ENCODE data around the gene CWH43. TPM values are rescaled to one million over a fixed set of nuclear protein-coding genes. Genes with fewer than 3 reads are reported as not detected.
"Not testable (repeated sequence)": the region's sequence is repeated elsewhere in the genome, so short reads cannot be mapped to it uniquely, and the experiment has no call there.

CWH43 gene
- total and polyA plus RNA-seq, 2 donors (not counting 1 experiment from before 2014, with no cell fraction given): not detected

GRCh38 chr4:49102344-49102898 is 116.3 kb downstream of the CWH43 start:
- H3K9ac ChIP-seq (ENCODE audit: low read length); H4K20me1 ChIP-seq (ENCODE audit: control insufficient read depth, insufficient read depth, low read length, poor library complexity, severe bottlenecking); H3K27me3 Mint-ChIP-seq; ATAC-seq (ENCODE audit: low read depth); CTCF ChIA-PET; H3K79me2 ChIP-seq (ENCODE audit: control insufficient read depth, insufficient read depth, low read length); H3K27ac ChIP-seq (ENCODE audit: low read length in 2 of 2); H3K4me3 Mint-ChIP-seq; DNase-seq; H3K4me3 ChIP-seq (ENCODE audit: control extremely low read depth in 1 of 5, extremely low read depth in 1 of 5, insufficient read depth in 1 of 5, low read depth in 2 of 5, low read length in 4 of 5); H3K4me2 ChIP-seq (replicated peaks; ENCODE audit: low read depth, low read length, poor library complexity, severe bottlenecking); POLR2A ChIA-PET; H3K4me1 Mint-ChIP-seq; H3K27ac Mint-ChIP-seq; H3K27me3 ChIP-seq (replicated peaks in 1 of 4; ENCODE audit: control extremely low read depth in 1 of 4, control insufficient read depth in 3 of 4, insufficient read depth in 4 of 4, low read length in 3 of 4); H3K4me1 ChIP-seq (ENCODE audit: control insufficient read depth in 2 of 2, insufficient read depth in 2 of 2, low read length in 2 of 2); intact Hi-C loops (cut with micrococcal nuclease); H2AFZ ChIP-seq (ENCODE audit: insufficient read depth, low read depth, low read length, poor library complexity, severe bottlenecking); H3K36me3 ChIP-seq (replicated peaks in 1 of 2; ENCODE audit: control extremely low read depth in 1 of 2, control insufficient read depth in 1 of 2, extremely low read depth in 1 of 2, insufficient read depth in 2 of 2, low read length in 1 of 2): not testable (repeated sequence)
- H3K9me3 ChIP-seq (ENCODE audit: control extremely low read depth in 1 of 3, control insufficient read depth in 2 of 3, insufficient read depth in 1 of 3, low read length in 2 of 3): peaks cover 16 to 61% (median 40%) of the 10 kb centered on the region in 3 donors
- WGBS (ENCODE audit: insufficient coverage): 70% methylated on average over 9 of the region's 9 CpGs
- peaks cover 45% of the 10 kb centered on the region for H3K9me3 Mint-ChIP-seq (ENCODE audit: insufficient read depth)

DNA sequence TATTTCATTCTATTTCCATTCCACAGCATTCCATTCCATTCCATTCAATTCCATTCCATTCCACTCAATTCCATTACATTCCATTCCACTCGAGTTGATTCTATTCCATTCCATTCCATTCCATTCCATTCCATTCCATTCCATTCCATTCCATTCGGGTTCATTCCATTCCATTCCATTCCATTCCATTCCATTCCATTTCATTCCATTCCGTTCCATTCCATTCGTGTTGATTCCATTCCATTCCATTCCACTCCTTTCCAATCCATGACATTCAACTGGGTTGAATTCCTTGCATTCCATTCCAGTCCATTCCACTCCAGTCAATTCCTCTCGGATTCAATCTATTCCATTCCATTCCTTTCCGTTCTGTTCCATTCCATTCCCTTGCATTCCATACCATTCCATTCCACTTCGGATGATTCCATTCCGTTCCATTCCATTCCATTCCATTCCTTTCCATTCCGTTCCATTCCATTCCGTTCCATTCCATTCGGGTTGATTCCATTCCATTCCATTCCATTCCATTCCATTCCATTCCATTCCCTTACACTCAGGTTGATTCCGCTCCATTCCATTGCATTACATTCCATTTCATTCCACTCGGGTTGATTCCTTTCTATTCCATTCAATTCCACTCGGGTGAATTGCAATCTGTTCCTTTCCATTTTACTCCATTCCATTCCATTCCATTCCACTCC is 117.5 kb downstream of the CWH43 start:
- H3K9me3 ChIP-seq (ENCODE audit: control extremely low read depth in 1 of 3, control insufficient read depth in 2 of 3, insufficient read depth in 1 of 3, low read length in 2 of 3): peaks cover 16 to 63% (median 36%) of the 10 kb centered on the region in 3 donors
- ATAC-seq (ENCODE audit: low read depth); H3K27ac Mint-ChIP-seq; H4K20me1 ChIP-seq (ENCODE audit: control insufficient read depth, insufficient read depth, low read length, poor library complexity, severe bottlenecking); DNase-seq; H3K27me3 ChIP-seq (replicated peaks in 1 of 4; ENCODE audit: control extremely low read depth in 1 of 4, control insufficient read depth in 3 of 4, insufficient read depth in 4 of 4, low read length in 3 of 4); H3K4me3 ChIP-seq (ENCODE audit: control extremely low read depth in 1 of 5, extremely low read depth in 1 of 5, insufficient read depth in 1 of 5, low read depth in 2 of 5, low read length in 4 of 5); CTCF ChIA-PET; H3K27ac ChIP-seq (ENCODE audit: low read length in 2 of 2); H3K27me3 Mint-ChIP-seq; intact Hi-C loops (cut with micrococcal nuclease); H3K9ac ChIP-seq (ENCODE audit: low read length); H3K36me3 ChIP-seq (replicated peaks in 1 of 2; ENCODE audit: control extremely low read depth in 1 of 2, control insufficient read depth in 1 of 2, extremely low read depth in 1 of 2, insufficient read depth in 2 of 2, low read length in 1 of 2); H3K79me2 ChIP-seq (ENCODE audit: control insufficient read depth, insufficient read depth, low read length); H3K4me2 ChIP-seq (replicated peaks; ENCODE audit: low read depth, low read length, poor library complexity, severe bottlenecking); H3K4me3 Mint-ChIP-seq; H3K4me1 Mint-ChIP-seq; H3K4me1 ChIP-seq (ENCODE audit: control insufficient read depth in 2 of 2, insufficient read depth in 2 of 2, low read length in 2 of 2); POLR2A ChIA-PET; H2AFZ ChIP-seq (ENCODE audit: insufficient read depth, low read depth, low read length, poor library complexity, severe bottlenecking): not testable (repeated sequence)
- peaks cover 46% of the 10 kb centered on the region for H3K9me3 Mint-ChIP-seq (ENCODE audit: insufficient read depth)
- 61% methylated on average over 13 of the region's 14 CpGs for WGBS (ENCODE audit: insufficient coverage)

DNA sequence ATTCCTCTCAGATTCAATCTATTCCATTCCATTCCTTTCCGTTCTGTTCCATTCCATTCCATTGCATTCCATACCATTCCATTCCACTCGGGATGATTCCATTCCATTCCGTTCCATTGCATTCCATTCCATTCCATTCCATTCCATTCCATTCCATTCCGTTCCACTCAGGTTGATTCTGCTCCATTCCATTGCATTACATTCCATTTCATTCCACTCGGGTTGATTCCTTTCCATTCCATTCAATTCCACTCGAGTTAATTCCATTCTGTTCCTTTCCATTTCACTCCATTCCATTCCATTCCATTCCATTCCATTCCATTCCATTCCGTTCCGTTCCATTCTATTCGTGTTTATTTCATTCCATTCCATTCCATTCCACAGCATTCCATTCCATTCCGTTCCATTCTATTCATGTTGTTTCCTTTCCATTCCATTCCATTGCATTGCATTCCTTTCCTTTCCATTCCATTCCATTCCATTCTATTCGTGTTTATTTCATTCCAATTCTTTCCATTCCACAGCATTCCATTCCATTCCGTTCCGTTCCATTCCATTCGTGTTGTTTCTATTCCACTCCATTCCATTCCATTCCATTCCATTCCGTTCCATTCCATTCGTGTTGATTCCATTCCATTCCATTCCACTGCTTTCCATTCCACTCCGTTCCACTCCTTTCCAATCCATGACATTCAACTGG is 118.3 kb downstream of the CWH43 start:
- H3K27me3 ChIP-seq (replicated peaks in 1 of 4; ENCODE audit: control extremely low read depth in 1 of 4, control insufficient read depth in 3 of 4, insufficient read depth in 4 of 4, low read length in 3 of 4); H2AFZ ChIP-seq (ENCODE audit: insufficient read depth, low read depth, low read length, poor library complexity, severe bottlenecking); H3K4me2 ChIP-seq (replicated peaks; ENCODE audit: low read depth, low read length, poor library complexity, severe bottlenecking); ATAC-seq (ENCODE audit: low read depth); H3K27ac Mint-ChIP-seq; POLR2A ChIA-PET; intact Hi-C loops (cut with micrococcal nuclease); H3K4me3 ChIP-seq (ENCODE audit: control extremely low read depth in 1 of 5, extremely low read depth in 1 of 5, insufficient read depth in 1 of 5, low read depth in 2 of 5, low read length in 4 of 5); H3K4me3 Mint-ChIP-seq; H4K20me1 ChIP-seq (ENCODE audit: control insufficient read depth, insufficient read depth, low read length, poor library complexity, severe bottlenecking); H3K27me3 Mint-ChIP-seq; H3K4me1 Mint-ChIP-seq; H3K4me1 ChIP-seq (ENCODE audit: control insufficient read depth in 2 of 2, insufficient read depth in 2 of 2, low read length in 2 of 2); H3K27ac ChIP-seq (ENCODE audit: low read length in 2 of 2); H3K79me2 ChIP-seq (ENCODE audit: control insufficient read depth, insufficient read depth, low read length); CTCF ChIA-PET; DNase-seq; H3K9ac ChIP-seq (ENCODE audit: low read length); H3K36me3 ChIP-seq (replicated peaks in 1 of 2; ENCODE audit: control extremely low read depth in 1 of 2, control insufficient read depth in 1 of 2, extremely low read depth in 1 of 2, insufficient read depth in 2 of 2, low read length in 1 of 2): not testable (repeated sequence)
- peaks cover 14 to 57% (median 29%) of the 10 kb centered on the region in 3 donors for H3K9me3 ChIP-seq (ENCODE audit: control extremely low read depth in 1 of 3, control insufficient read depth in 2 of 3, insufficient read depth in 1 of 3, low read length in 2 of 3)
- peaks cover 42% of the 10 kb centered on the region for H3K9me3 Mint-ChIP-seq (ENCODE audit: insufficient read depth)
- 66% methylated on average over 15 of the region's 17 CpGs for WGBS (ENCODE audit: insufficient coverage)
